Transverse colon (tissue), 3 donors: ENCODE results near the gene NR3C1.

Source experiments
- CTCF ChIP-seq, 5 experiments: fragments of 200-600 bp in 3 of 5; fragments of 450-650 bp in 2 of 5; sonication (generic) in 3 of 5; IDR thresholded peaks; 1 replicate in 2 of 5; 2 replicates in 3 of 5; pipeline ENCODE4 v1.5.1; 2016 to 2017; ENCODE audit warnings: antibody characterized with exemption in 5 of 5, inconsistent platforms in 3 of 5, mild to moderate bottlenecking in 2 of 5, moderate library complexity in 1 of 5
- EP300 ChIP-seq: sonication (generic); formaldehyde crosslinking; IDR thresholded peaks from one replicate; pipeline ENCODE4 v1.6.1; 2017; ENCODE audit warnings: antibody characterized with exemption, low read depth
- POLR2A ChIP-seq: fragments of 450-650 bp; IDR thresholded peaks from one replicate; pipeline ENCODE4 v1.6.1; 2016; ENCODE audit warnings: antibody characterized with exemption, mild to moderate bottlenecking, moderate library complexity

- TF ChIP-seq CTCF (IDR thresholded peaks at IDR 0.05), result no peak
- no peak for TF ChIP-seq POLR2A
- TF ChIP-seq EP300, result no peak
Observed at GRCh38 chr5:143314659-143315058, 88.8 kb downstream of the NR3C1 start.
